Kidney (tissue), 14 donors: ENCODE data around the gene MYOD1. TPM values are rescaled to one million over a fixed set of nuclear protein-coding genes. Genes with fewer than 3 reads are reported as not detected.

Source experiments
- DNase-seq, 5 donors: peaks; one replicate each; pipeline ENCODE4 v3.0.0-alpha.2; 2013 to 2020
- FAIRE-seq: peaks from 2 replicates; lab custom pipeline; 2012; peaks lifted over from hg19 to GRCh38; lab: Jason Lieb, UNC
- H3K27ac ChIP-seq, 2 donors: one replicate each; pipeline ENCODE4 v1.7.0; 2013; ENCODE audit warnings: low read depth in 2 of 2, low read length in 2 of 2, inconsistent platforms in 1 of 2
- H3K27me3 ChIP-seq: one replicate; pipeline ENCODE4 v1.7.1; 2013; ENCODE audit warnings: low read length, inconsistent platforms; ENCODE audit not compliant: control insufficient read depth, insufficient read depth
- H3K36me3 ChIP-seq, 3 donors: one replicate each; pipeline versions ENCODE4 v1.7.0 to v1.7.1; 2013; ENCODE audit warnings: low read length in 3 of 3, control low read depth in 1 of 3, inconsistent platforms in 1 of 3; ENCODE audit not compliant: insufficient read depth in 3 of 3, control insufficient read depth in 2 of 3
- H3K4me1 ChIP-seq, 3 donors: one replicate each; pipeline versions ENCODE4 v1.7.0 to v1.7.1; 2013; ENCODE audit warnings: low read length in 3 of 3, inconsistent platforms in 1 of 3, low read depth in 1 of 3; ENCODE audit not compliant: control insufficient read depth in 2 of 3, insufficient read depth in 2 of 3
- H3K4me3 ChIP-seq, 3 donors: one replicate each; pipeline versions ENCODE4 v1.7.0 to v1.8.1; 2013; ENCODE audit warnings: low read length in 3 of 3, control low read depth in 1 of 3, inconsistent platforms in 1 of 3
- H3K9ac ChIP-seq, 3 donors: one replicate each; pipeline versions ENCODE4 v1.7.0 to v1.7.1; 2013; ENCODE audit warnings: low read length in 3 of 3, control low read depth in 1 of 3, inconsistent platforms in 1 of 3
- H3K9me3 ChIP-seq, 3 donors: one replicate each; pipeline versions ENCODE4 v1.7.0 to v1.7.1; 2013; ENCODE audit warnings: low read length in 3 of 3, control low read depth in 1 of 3, inconsistent platforms in 1 of 3; ENCODE audit not compliant: control insufficient read depth in 2 of 3, insufficient read depth in 1 of 3
- CTCF ChIP-seq: IDR thresholded peaks from 3 replicates; pipeline ENCODE4 v1.5.1; 2012; ENCODE audit warnings: mild to moderate bottlenecking, moderate library complexity, borderline replicate concordance; ENCODE audit not compliant: insufficient read depth; ENCODE audit errors: extremely low read depth
- intact Hi-C: fragments of 100-400 bp; cut with DNase I; formaldehyde crosslinking; loops from one replicate; pipeline ENCODE4 v1.11.1; 2022
- polyA plus RNA-seq: library from polyadenylated mRNA; stranded (reverse); fragments of 350-450 nt; fragmentation: Illumina TruSeq; extraction: RNeasy Lipid Tissue Mini Kit (QIAGEN cat#74804); gene quantifications from one replicate; pipeline ENCODE4 v1.2.3, GENCODE V29; 2014; ENCODE audit warnings: low read depth, low replicate concordance; ENCODE audit not compliant: insufficient read depth
- total RNA-seq: library from RNA; stranded (reverse); fragmentation: NEBNext Ultra II Directional; extraction: Animal tissue kit (Norgen Biotek cat#: 25700); gene quantifications from one replicate; pipeline ENCODE4 v1.2.1, GENCODE V29; 2021
- donor health status: control.
- donor health status: control.
- donor health status: control.
- donor health status: control.
- donor health status: control.
- donor health status: DM: yes; HTN: yes; CAD: no.
- donor health status: Normal renal cell carcinoma (clear cell type).

MYOD1 gene
- total and polyA plus RNA-seq, 2 donors from 2014 or later = not detected

GRCh38 chr11:17725174-17725573 lies 5.8 kb downstream of the MYOD1 start:
- DNase-seq (peak in 2 of 5 donors; percentile 14 to 17), FAIRE-seq (no peak)
- H3K27ac ChIP-seq = no peak overlapping the region
- peaks cover 24% of the 10 kb centered on the region for H3K27me3 ChIP-seq
- no peaks in the 10 kb centered on the region for H3K36me3 ChIP-seq
- peaks cover 0 to 11% (median 0%) of the 10 kb centered on the region in 3 donors for H3K4me1 ChIP-seq
- TF ChIP-seq CTCF = no peak
- H3K9ac ChIP-seq = no peak overlapping the region
- no peak overlapping the region for H3K4me3 ChIP-seq
- intact Hi-C loops = loop anchor here (10.0 kb wide), 1 partner anchor 130 kb away; no protein-coding TSS in a partner anchor
- H3K9me3 ChIP-seq = no peaks in the 10 kb centered on the region

- Histone ChIP-seq H3K9me3 (no peaks in the 10 kb centered on the region), H3K4me1 (peaks cover 0 to 2% (median 0%) of the 10 kb centered on the region in 3 donors), H3K9ac (no peak overlapping the region), H3K27ac (no peak overlapping the region), H3K4me3 (no peak overlapping the region), H3K27me3 (peaks cover 10% of the 10 kb centered on the region), H3K36me3 (no peaks in the 10 kb centered on the region)
- intact Hi-C loops = loop anchor here (5.0 kb wide), 1 partner anchor 247 kb away; no protein-coding TSS in a partner anchor
- DNase-seq (peak in 1 of 5 donors; percentile 57), FAIRE-seq (no peak)
- TF ChIP-seq CTCF = no peak
Measured at GRCh38 chr11:17730137-17730536, 10.8 kb downstream of the MYOD1 start.

GRCh38 chr11:17730608-17731462 lies 11.5 kb downstream of the MYOD1 start:
- Histone ChIP-seq H3K9ac (no peak overlapping the region), H3K4me3 (no peak overlapping the region), H3K9me3 (no peaks in the 10 kb centered on the region), H3K27ac (no peak overlapping the region), H3K27me3 (peaks cover 6% of the 10 kb centered on the region), H3K4me1 (peaks cover 0 to 2% (median 0%) of the 10 kb centered on the region in 3 donors), H3K36me3 (no peaks in the 10 kb centered on the region)
- FAIRE-seq = no peak
- peak; percentile 85 to 89 (median 88) for DNase-seq
- peak; percentile 83 for TF ChIP-seq CTCF
- intact Hi-C loops = loop anchor here (5.0 kb wide), 1 partner anchor 246 kb away; no protein-coding TSS in a partner anchor
